Activated T-helper 2 cell treated with anti-CD3 and anti-CD28 coated beads, Interferon-gamma antibody, Interleukin-2, Interleukin-4, amounts not matched to agents 10 μg/mL and 5 μg/mL and 100 μg/mL, durations not matched to agents 14 hours and 24 hours and 36 hours (primary cell): ENCODE results near the gene FAM241B. TPM values are rescaled to one million over a fixed set of nuclear protein-coding genes. Genes with fewer than 3 reads are reported as not detected.

Experiments used
- DNase-seq: peaks from one replicate; pipeline ENCODE4 v3.0.0; 2021; ENCODE audit warnings: low spot score
- H3K27ac Mint-ChIP-seq: one replicate; pipeline ENCODE4 v1.8.0; 2021; ENCODE audit warnings: mixed read lengths
- H3K27me3 Mint-ChIP-seq: one replicate; pipeline ENCODE4 v1.8.0; 2021; ENCODE audit warnings: low read depth, mixed read lengths
- H3K36me3 Mint-ChIP-seq: one replicate; pipeline ENCODE4 v1.8.0; 2021; ENCODE audit warnings: low read depth, mixed read lengths
- H3K4me1 Mint-ChIP-seq: one replicate; pipeline ENCODE4 v1.8.0; 2021; ENCODE audit warnings: low read depth, mixed read lengths
- H3K4me3 Mint-ChIP-seq: one replicate; pipeline ENCODE4 v1.8.0; 2021; ENCODE audit warnings: low read depth, mild to moderate bottlenecking, moderate library complexity, mixed read lengths
- H3K9me3 Mint-ChIP-seq: one replicate; pipeline ENCODE4 v1.8.0; 2021; ENCODE audit warnings: mixed read lengths
- intact Hi-C: fragments of 100-400 bp; cut with micrococcal nuclease; formaldehyde crosslinking; loops from one replicate; pipeline ENCODE4 v1.15.1; 2023
- total RNA-seq: library from RNA; stranded (reverse); gene quantifications from 2 replicates; pipeline ENCODE4 v1.2.3, GENCODE V29; 2022

FAM241B gene
- total RNA-seq, 1 donor from 2014 or later: 9.3 TPM

DNA sequence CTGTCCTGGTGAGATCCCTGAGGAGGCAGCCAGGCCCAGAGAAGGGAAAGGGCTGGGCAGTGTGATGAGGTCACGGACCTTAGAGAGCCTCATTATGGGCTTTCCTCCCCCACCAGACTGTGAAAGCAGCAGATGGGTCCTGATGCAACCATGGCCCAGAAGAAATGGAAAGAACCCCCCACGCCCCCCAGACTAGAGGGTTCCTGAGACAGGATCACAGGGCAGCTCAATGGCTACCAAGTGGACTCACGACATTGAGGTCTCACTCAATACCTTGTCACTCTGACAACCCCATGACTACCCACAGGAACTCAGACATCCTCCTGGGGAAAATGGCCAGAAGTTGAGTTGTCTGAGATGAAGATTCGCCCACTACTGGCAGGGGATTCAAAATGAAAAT, 36.7 kb downstream of the FAM241B start:
- H3K27ac Mint-ChIP-seq: no peak overlapping the region
- H3K36me3 Mint-ChIP-seq: no peaks in the 10 kb centered on the region
- intact Hi-C loops: no loop called here
- H3K4me3 Mint-ChIP-seq: no peak overlapping the region
- DNase-seq: no peak
- no peaks in the 10 kb centered on the region for H3K9me3 Mint-ChIP-seq
- peaks cover 8% of the 10 kb centered on the region for H3K27me3 Mint-ChIP-seq
- H3K4me1 Mint-ChIP-seq: no peaks in the 10 kb centered on the region

DNA sequence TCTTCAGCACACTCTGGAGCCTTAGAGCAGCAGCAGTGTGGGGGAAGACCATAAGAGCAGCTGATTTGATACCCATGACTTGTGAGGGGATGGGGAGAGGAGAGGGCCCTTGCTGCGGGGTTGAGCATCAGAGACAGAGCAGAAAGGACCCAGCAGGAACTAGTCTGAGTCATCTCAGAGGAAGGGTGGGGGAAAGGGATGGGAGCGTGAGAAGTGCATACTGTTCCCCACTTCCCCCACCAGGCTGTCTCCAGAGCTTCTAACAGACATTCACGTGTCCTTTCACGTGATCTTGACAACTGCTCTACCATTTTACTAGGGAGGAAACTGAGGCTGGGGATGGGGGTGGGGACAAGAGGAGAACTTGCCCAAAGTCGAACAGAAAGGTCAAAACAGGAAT, 38.7 kb downstream of the FAM241B start:
- Mint-ChIP-seq H3K4me3 (no peak overlapping the region), H3K36me3 (no peaks in the 10 kb centered on the region), H3K27me3 (peaks cover 8% of the 10 kb centered on the region), H3K4me1 (no peaks in the 10 kb centered on the region), H3K9me3 (no peaks in the 10 kb centered on the region), H3K27ac (no peak overlapping the region)
- intact Hi-C loops: no loop called here
- no peak for DNase-seq

DNA sequence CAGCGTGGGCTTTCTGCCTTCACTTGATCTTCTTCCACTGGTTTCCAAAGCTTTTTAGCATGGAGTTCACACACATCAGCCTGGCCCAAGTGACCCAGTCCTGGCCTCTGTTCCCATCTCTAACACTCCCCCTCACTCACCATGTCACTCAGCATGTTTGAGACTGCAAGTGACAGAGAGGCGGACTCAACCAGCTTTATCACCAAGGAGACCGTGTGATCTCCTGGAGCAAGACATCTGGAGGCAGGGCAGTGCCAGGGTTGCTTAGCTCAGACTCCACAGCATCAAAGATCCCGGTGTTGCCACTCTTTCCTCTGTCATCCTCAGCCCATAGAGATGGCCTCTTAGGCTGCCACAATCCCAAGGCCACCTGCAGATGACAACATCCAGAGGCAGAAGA, 39.4 kb downstream of the FAM241B start:
- no peaks in the 10 kb centered on the region for H3K9me3 Mint-ChIP-seq
- peaks cover 8% of the 10 kb centered on the region for H3K27me3 Mint-ChIP-seq
- no peaks in the 10 kb centered on the region for H3K4me1 Mint-ChIP-seq
- H3K4me3 Mint-ChIP-seq: no peak overlapping the region
- DNase-seq: no peak
- intact Hi-C loops: no loop called here
- H3K36me3 Mint-ChIP-seq: no peaks in the 10 kb centered on the region
- no peak overlapping the region for H3K27ac Mint-ChIP-seq

DNA sequence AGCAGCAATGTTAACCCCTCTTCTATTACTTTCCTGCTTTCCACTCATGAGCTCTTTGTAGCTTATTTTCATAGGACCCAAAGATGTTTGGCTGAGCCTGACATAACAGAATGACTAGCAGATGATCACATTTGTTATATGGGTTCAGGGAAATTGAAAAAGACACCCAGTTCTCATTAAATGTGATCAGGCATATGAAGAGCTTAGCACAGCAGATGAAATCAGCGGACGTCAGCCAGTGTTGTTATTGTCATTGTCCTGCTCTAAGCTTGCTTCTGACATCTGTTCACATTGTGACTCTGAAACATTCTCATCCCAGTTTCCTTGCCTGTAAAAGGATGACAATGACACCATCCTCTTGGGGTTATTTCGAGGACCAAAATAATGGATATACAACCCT, 43.5 kb downstream of the FAM241B start:
- intact Hi-C loops: no loop called here
- H3K27ac Mint-ChIP-seq: no peak overlapping the region
- no peaks in the 10 kb centered on the region for H3K9me3 Mint-ChIP-seq
- H3K27me3 Mint-ChIP-seq: peaks cover 2% of the 10 kb centered on the region
- DNase-seq: no peak
- no peak overlapping the region for H3K4me3 Mint-ChIP-seq
- H3K4me1 Mint-ChIP-seq: no peaks in the 10 kb centered on the region
- H3K36me3 Mint-ChIP-seq: no peaks in the 10 kb centered on the region

DNA sequence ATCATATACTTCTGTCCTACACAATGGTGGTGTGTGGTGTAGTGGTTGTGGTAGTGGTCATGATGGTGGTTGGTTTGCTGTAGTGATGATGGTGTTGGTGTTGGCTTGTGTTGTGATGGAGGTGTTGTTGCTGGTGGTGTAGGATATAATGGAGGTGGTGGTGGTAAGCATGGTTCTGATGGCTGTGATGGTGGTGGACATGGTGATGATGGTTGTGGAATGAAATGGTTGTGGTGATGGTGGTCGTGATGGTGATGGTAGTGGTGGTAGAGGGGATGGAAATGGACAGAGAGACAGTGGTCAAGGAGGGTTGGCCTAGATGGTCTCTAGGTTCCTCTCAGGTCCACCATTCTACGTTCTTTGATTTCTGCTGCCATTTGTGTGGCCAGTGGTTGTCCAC, 44.7 kb downstream of the FAM241B start:
- H3K4me3 Mint-ChIP-seq: no peak overlapping the region
- no peak overlapping the region for H3K27ac Mint-ChIP-seq
- no peaks in the 10 kb centered on the region for H3K4me1 Mint-ChIP-seq
- H3K9me3 Mint-ChIP-seq: no peaks in the 10 kb centered on the region
- no peak for DNase-seq
- H3K27me3 Mint-ChIP-seq: peaks cover 5% of the 10 kb centered on the region
- intact Hi-C loops: no loop called here
- H3K36me3 Mint-ChIP-seq: no peaks in the 10 kb centered on the region

DNA sequence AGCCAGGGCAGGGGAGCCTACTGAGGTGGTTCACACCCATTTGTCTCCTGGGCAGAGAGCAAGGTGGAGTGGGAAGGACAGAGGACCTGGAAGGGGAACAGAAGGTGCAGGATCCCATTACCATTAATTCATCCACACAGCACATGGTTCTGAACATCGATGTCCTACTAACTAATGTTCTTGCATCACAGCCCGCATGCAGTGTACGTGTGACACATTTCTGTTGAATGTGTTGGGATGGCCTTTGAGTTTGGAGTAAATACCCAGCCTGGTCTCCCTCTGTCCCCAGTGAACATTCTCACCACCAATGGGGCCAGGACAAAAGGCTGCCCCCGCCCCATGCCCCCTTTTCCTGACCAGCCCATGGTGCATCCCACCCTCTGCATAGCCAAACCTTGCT, 46.3 kb downstream of the FAM241B start:
- no peaks in the 10 kb centered on the region for H3K36me3 Mint-ChIP-seq
- DNase-seq: no peak
- H3K9me3 Mint-ChIP-seq: no peaks in the 10 kb centered on the region
- H3K4me3 Mint-ChIP-seq: no peak overlapping the region
- H3K27ac Mint-ChIP-seq: no peak overlapping the region
- no peaks in the 10 kb centered on the region for H3K4me1 Mint-ChIP-seq
- intact Hi-C loops: no loop called here
- peaks cover 3% of the 10 kb centered on the region for H3K27me3 Mint-ChIP-seq

DNA sequence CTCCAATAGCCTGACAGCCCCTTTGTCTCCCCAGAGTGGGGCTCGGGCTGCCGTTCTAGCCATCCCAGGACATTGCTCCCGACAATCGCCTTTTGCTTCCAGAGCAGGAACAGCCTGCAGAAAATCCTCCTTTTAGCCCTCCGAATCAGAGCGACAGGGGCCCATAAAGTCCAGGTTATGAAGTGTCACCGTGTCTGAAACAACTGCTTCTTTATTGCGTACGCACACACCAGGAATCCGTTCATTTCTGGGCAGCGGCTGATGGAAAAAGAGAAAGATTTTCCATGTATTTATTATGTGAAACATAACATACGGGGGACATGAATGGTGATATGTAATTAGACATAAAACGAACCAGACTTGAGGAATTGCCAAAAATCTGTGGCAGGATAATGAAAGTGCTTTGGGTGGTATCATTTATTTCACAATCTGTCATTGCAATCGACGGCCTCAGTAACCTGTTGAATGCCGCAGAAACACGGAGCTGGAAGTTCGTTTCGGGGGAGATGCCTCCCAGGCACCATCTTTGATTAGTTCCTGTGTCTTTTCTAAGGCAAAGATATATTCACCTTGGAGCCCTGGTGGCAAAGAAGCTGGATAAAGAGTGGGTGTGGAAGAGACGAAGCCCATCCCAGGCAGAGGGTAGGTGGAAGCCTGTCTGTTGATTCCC, 48.1 kb downstream of the FAM241B start:
- intact Hi-C loops: no loop called here
- no peak overlapping the region for H3K27ac Mint-ChIP-seq

DNA sequence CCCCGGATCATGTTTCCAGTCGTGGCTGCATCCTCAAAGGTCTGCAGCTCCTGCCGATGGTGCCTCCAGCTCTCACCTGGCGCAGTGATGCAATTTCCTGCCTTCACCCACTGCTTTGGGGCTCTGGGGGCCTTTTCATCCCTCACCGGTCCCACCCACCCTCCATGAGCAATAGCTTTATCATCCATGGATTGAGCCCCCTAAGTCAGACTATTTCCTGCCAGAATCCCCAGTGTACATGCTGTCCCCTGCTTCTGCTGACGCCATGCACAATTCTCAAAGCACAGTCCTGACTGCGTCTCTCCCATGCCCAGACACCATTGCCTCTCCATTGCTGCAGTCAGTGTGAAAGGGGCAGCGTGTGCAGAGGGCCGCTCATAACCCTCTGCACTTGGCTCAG, 49.7 kb downstream of the FAM241B start:
- H3K9me3 Mint-ChIP-seq: no peaks in the 10 kb centered on the region
- DNase-seq: no peak
- no peaks in the 10 kb centered on the region for H3K36me3 Mint-ChIP-seq
- intact Hi-C loops: no loop called here
- H3K4me1 Mint-ChIP-seq: no peaks in the 10 kb centered on the region
- H3K4me3 Mint-ChIP-seq: no peak overlapping the region
- no peak overlapping the region for H3K27ac Mint-ChIP-seq
- peaks cover 3% of the 10 kb centered on the region for H3K27me3 Mint-ChIP-seq

More for the DNA sequence above, 48.1 kb downstream of the FAM241B start:
- peaks cover 3% of the 10 kb centered on the region for H3K27me3 Mint-ChIP-seq
- H3K4me3 Mint-ChIP-seq: no peak overlapping the region
- no peaks in the 10 kb centered on the region for H3K4me1 Mint-ChIP-seq
- H3K36me3 Mint-ChIP-seq: no peaks in the 10 kb centered on the region
- no peaks in the 10 kb centered on the region for H3K9me3 Mint-ChIP-seq
- DNase-seq: no peak

DNA sequence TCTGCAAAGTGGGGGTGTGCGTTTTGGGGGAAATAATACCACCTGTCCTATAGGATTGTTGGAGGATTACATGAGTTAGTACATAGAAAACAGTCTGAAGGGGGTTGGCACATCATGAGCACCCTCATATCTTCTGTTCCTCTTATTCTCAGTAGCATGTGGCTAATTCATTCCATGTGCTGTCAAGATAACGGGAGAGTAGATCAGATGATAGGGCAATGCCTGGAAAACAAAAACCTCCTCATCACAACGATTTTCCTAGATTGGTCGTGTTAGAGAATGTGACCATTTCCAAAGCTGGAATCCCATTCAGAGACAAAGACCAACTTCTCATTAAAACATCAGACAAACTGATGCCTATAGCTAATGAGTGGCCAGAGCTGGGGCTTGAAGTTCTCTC, 50.6 kb downstream of the FAM241B start:
- intact Hi-C loops: no loop called here
- Mint-ChIP-seq H3K4me1 (no peaks in the 10 kb centered on the region), H3K9me3 (no peaks in the 10 kb centered on the region), H3K4me3 (no peak overlapping the region), H3K27ac (no peak overlapping the region), H3K27me3 (peaks cover 3% of the 10 kb centered on the region), H3K36me3 (no peaks in the 10 kb centered on the region)
- no peak for DNase-seq

DNA sequence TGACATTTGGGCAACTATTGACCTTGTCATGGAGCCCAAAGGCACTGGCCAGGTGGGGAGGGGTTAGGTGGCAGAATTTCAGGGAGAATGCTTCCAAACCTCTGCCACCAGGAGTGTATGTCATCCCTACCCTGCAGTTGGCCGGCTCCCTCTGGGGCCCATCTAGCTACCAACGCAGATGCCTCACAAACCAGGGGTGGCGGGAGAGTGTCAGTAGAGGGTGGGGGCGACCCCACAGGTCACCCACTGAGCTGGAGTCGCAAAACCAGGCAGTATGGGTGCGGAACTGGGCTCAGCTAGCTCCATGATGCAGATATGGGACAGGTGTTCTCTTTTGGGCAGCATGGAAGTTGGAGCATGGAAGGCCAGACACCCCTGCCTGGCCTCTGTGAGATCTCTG, 51.4 kb downstream of the FAM241B start:
- H3K27me3 Mint-ChIP-seq: peaks cover 3% of the 10 kb centered on the region
- intact Hi-C loops: no loop called here
- no peaks in the 10 kb centered on the region for H3K4me1 Mint-ChIP-seq
- H3K36me3 Mint-ChIP-seq: no peaks in the 10 kb centered on the region
- no peak overlapping the region for H3K4me3 Mint-ChIP-seq
- no peak overlapping the region for H3K27ac Mint-ChIP-seq
- DNase-seq: no peak
- H3K9me3 Mint-ChIP-seq: no peaks in the 10 kb centered on the region

DNA sequence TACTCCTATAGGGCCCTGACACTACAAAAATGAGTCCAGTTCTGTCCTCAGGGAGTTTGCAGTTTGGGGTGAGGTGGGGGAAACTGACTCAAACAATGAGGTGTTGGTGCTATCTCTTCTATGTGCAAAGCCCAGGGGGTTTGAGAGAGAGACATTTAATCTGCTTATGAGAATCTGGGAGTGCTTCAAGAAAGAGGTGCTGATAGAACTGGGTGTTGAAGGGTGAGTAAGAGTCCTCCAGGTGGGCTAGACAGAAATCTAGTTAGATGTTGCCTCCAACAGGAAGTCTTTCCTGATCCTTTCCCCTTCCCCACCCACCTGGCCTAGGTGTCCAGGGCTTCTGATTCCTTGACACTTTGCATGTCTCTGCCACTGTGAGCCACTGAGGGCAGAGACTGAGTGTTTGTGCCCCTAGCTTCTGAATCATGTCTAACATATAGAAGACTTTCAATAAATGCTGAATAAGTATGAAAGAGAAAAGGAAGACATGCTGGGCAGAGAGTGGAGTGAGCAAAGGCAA, 53.0 kb downstream of the FAM241B start:
- Mint-ChIP-seq H3K4me1 (no peaks in the 10 kb centered on the region), H3K4me3 (no peak overlapping the region), H3K27me3 (peaks cover 3% of the 10 kb centered on the region), H3K9me3 (no peaks in the 10 kb centered on the region), H3K36me3 (no peaks in the 10 kb centered on the region), H3K27ac (no peak overlapping the region)
- DNase-seq: no peak
- intact Hi-C loops: no loop called here
